GM23248 (cell line): ENCODE data around the gene CTDSP1.

ENCODE experiments used
- EZH2 ChIP-seq: fragments of 200-600 bp; sonication (generic); IDR thresholded peaks from 2 replicates; pipeline ENCODE4 v1.6.1; 2018; ENCODE audit warnings: antibody characterized with exemption, mild to moderate bottlenecking; ENCODE audit not compliant: insufficient read depth, poor library complexity, severe bottlenecking
- EZH2phosphoT487 ChIP-seq: fragments of 200-600 bp; sonication (generic); IDR thresholded peaks from 2 replicates; pipeline ENCODE4 v1.6.1; 2018; ENCODE audit warnings: antibody characterized with exemption, moderate library complexity, mild to moderate bottlenecking, low read depth; ENCODE audit not compliant: insufficient read depth

- TF ChIP-seq EZH2 (no peak), EZH2phosphoT487 (no peak)
Observed at GRCh38 chr2:218448934-218449333, 49.3 kb downstream of the CTDSP1 start.
